Measurements from ENCODE around the gene MEGF9.
"Not testable (repeated sequence)": the region's sequence is repeated elsewhere in the genome, so short reads cannot be mapped to it uniquely, and the experiment has no call there.

Gene MEGF9

GRCh38 chr9:120572472-120572871 lies 141.8 kb downstream of the MEGF9 start:
- no peak for DNase-seq (ENCODE audit: low read depth in 3 of 3)

GRCh38 chr9:120571443-120572257 lies 142.6 kb downstream of the MEGF9 start:
- no peak for DNase-seq (ENCODE audit: low read depth in 3 of 3)

DNA sequence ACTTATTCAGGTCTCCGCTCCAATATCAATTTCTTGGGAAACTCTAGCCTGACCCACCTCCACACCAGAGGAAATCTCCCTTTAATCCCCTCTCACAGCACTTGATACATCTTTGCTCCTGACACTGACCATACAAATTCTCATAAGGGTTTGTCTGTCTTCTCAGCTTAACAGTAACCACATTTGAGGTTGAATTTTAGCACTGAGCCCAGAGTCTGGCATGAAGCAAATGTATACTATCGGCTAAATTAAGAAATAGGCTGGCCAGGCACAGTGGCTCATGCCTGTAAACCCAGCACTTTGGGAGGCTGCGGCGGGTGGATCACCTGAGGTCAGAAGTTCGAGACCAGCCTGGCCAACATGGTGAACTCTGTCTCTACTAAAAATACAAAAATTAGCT lies 144.0 kb downstream of the MEGF9 start:
- DNase-seq (ENCODE audit: low read depth in 3 of 3) = no peak

GRCh38 chr9:120569556-120569955 lies 144.7 kb downstream of the MEGF9 start:
- DNase-seq (ENCODE audit: low read depth in 3 of 3) = no peak

- no peak for DNase-seq (ENCODE audit: low read depth in 3 of 3)
Measured at GRCh38 chr9:120568816-120569215, 145.5 kb downstream of the MEGF9 start.

GRCh38 chr9:120567874-120568273 lies 146.4 kb downstream of the MEGF9 start:
- DNase-seq (ENCODE audit: low read depth in 3 of 3) = no peak

- DNase-seq (ENCODE audit: low read depth in 3 of 3) = no peak
Measured at GRCh38 chr9:120567081-120567480, 147.2 kb downstream of the MEGF9 start.

- DNase-seq (ENCODE audit: low read depth in 3 of 3) = no peak
Measured at GRCh38 chr9:120564589-120564988, 149.7 kb downstream of the MEGF9 start.

DNA sequence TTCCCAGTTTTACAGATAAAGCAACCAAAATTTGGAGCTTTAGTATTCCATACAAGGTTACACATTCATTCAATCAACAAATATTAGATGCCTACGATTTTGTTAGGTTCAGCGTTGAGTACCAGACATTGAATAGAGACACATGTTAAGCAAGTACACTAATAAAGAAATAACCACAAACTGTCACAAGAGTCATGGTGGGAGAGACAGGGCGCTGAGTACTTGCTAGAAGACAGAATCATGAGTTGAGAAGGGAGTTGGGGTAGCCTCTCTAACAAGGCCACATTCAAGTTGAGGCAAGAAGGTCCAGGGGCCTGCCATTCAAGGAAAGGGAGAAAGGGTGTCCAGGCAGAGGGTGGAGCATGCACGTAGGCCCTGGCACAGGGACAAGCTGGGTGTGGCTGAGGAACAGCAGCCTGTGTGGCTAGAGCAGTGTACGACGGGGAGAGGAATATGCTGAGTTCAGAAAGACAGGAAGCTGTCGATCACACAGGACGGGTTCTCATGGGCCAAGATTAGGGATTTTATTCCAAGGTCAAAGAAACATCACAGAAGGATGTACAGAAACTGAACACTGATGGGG lies 151.3 kb downstream of the MEGF9 start:
- no peak for DNase-seq (ENCODE audit: low read depth in 3 of 3)

- DNase-seq (ENCODE audit: low read depth in 3 of 3) = no peak
Measured at GRCh38 chr9:120561709-120562108, 152.6 kb downstream of the MEGF9 start.

DNA sequence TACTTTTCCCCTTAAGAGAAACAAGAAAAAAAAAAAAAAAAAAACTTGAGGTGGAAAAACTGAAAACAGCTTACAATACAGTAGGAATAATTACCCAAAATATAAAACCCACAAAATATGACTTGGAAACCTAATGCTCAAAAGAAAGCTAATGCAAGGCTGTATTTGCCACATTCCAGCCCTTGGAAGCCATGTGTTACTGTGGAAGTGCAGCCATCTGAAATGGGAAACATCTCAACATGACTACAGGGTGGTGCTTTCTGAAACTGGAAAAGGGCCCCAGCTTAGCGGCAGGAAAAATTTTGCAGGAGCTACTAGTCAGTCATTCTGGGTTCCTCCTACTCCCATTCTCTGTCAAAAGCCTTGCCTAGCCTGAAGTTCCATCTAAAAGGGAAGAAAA lies 154.7 kb downstream of the MEGF9 start:
- DNase-seq (ENCODE audit: low read depth in 3 of 3) = no peak

DNA sequence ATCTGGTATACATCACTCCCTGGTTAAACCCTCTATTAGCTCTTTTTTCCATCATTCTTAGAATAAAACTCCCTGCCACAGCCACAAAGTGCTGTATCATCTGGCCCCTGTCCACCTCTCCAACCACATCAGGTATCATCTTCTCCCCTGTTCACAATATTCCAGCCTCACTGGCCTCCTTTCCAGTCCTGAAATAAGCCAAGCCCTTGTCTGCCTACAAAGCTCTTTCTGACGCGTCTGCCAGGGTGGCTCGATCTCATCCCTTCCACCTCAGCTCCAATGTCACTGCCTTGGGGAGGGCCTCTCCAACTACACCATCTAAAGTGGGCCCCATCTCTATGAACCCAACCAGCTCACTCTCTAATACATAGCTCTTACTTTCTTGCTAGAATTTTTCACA lies 155.8 kb downstream of the MEGF9 start:
- DNase-seq (ENCODE audit: low read depth in 3 of 3) = no peak

GRCh38 chr9:120557205-120557604 lies 157.1 kb downstream of the MEGF9 start:
- no peak for DNase-seq (ENCODE audit: low read depth in 3 of 3)

GRCh38 chr9:120556775-120557174 lies 157.5 kb downstream of the MEGF9 start:
- DNase-seq (ENCODE audit: low read depth in 3 of 3) = no peak

GRCh38 chr9:120555839-120556238 lies 158.4 kb downstream of the MEGF9 start:
- DNase-seq (ENCODE audit: low read depth in 3 of 3) = no peak

DNA sequence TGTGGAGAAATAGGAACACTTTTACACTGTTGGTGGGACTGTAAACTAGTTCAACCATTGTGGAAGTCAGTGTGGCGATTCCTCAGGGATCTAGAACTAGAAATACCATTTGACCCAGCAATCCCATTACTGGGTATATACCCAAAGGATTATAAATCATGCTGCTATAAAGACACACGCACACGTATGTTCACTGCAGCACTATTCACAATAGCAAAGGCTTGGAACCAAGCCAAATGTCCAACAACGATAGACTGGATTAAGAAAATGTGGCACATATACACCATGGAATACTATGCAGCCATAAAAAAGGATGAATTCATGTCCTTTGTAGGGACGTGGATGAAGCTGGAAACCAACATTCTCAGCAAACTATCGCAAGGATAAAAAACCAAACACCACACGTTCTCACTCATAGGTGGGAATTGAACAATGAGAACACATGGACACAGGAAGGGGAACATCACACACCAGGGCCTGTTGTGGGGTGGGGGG lies 162.0 kb downstream of the MEGF9 start:
- not testable (repeated sequence) for DNase-seq (ENCODE audit: low read depth in 3 of 3)

All from stimulated activated CD4-positive, alpha-beta T cell treated with anti-CD3 and anti-CD28 coated beads, TNF-alpha, amount 100 ng/mL, for 4 hours (primary cell).